ENCODE measurements around the gene COBL. TPM values are rescaled to one million over a fixed set of nuclear protein-coding genes. Genes with fewer than 3 reads are reported as not detected.
A peak's percentile ranks its signal among the peaks of the same experiment; 100 is the strongest.

COBL gene
- total and polyA plus RNA-seq, 9 of the 15 experiments (the other 6 are each of a cell fraction or from before 2014, with no cell fraction given) = 0.01 to 2.4 (median 0.09) TPM; not detected in 3

GRCh38 chr7:51162724-51163329 lies 153.8 kb downstream of the COBL start:
- in situ Hi-C loops (cut with MboI) (no loop called here), intact Hi-C loops (cut with micrococcal nuclease) (loop anchor here (1.0 to 5.0 kb wide), 3 partner anchors 204 to 696 kb away; no protein-coding TSS in a partner anchor)
- no peaks in the 10 kb centered on the region for H3K9me3 ChIP-seq (replicated peaks; ENCODE audit: control insufficient read depth, insufficient read depth, low read depth, low read length)
- H3K4me3 ChIP-seq = no peak overlapping the region
- no peaks in the 10 kb centered on the region for H3K79me2 ChIP-seq (ENCODE audit: control insufficient read depth, insufficient read depth, low read length)
- under 1% methylated on average over 9 of the region's 9 CpGs for WGBS (ENCODE audit: insufficient coverage, low coverage, missing lambda C conversion rate)
- ChIA-PET POLR2A (interaction anchor here (1.0 to 1.1 kb wide), 3 partner anchors 11 to 268 kb away, joined by 3 read pairs; no protein-coding TSS in a partner anchor), CTCF (ENCODE audit: low intra/inter-chr PET ratio) (interaction anchor here (1.0 to 3.2 kb wide), 3 partner anchors 22 to 265 kb away, joined by 3 to 23 read pairs (median 21); no protein-coding TSS in a partner anchor)
- H3K9me1 ChIP-seq (ENCODE audit: control insufficient read depth, insufficient read depth, low read length) = no peaks in the 10 kb centered on the region
- H3K27ac ChIP-seq (ENCODE audit: extremely low read depth, low read depth, low read length) = no peak overlapping the region
- H3K4me2 ChIP-seq (ENCODE audit: insufficient read depth, low read length) = no peak overlapping the region
- H4K20me1 ChIP-seq (replicated peaks; ENCODE audit: control insufficient read depth, insufficient read depth, low read length) = no peaks in the 10 kb centered on the region
- H3K9ac ChIP-seq (ENCODE audit: insufficient read depth in 1 of 2, low read depth in 2 of 2, low read length in 2 of 2) = no peak overlapping the region
- ATAC-seq = peak; percentile 96
- no peaks in the 10 kb centered on the region; a peak in 1 of 5 replicates for H3K4me1 ChIP-seq (replicated peaks in 1 of 2; ENCODE audit: control insufficient read depth in 2 of 2, insufficient read depth in 2 of 2, low read length in 2 of 2)
- DNase-seq (ENCODE audit: extremely low read depth in 1 of 4, low spot score in 3 of 4) = peak; percentile 39 to 81 (median 60)
- FAIRE-seq = peak; percentile 96
- BruUV-seq (replicated peaks) = no TSS peak
- H3K36me3 ChIP-seq (ENCODE audit: control insufficient read depth, insufficient read depth, low read length) = no peaks in the 10 kb centered on the region
- H3K27me3 ChIP-seq (ENCODE audit: control insufficient read depth in 2 of 2, insufficient read depth in 2 of 2, low read length in 2 of 2) = peaks cover 0 to 11% of the 10 kb centered on the region in 2 experiments; a peak in 2 of 5 replicates
- no peak overlapping the region for H2AFZ ChIP-seq (ENCODE audit: low read depth, low read length)
- no peak for TF ChIP-seq EP300 (IDR thresholded peaks at IDR 0.05; ENCODE audit: low read length)
- TF ChIP-seq CBX3 (IDR thresholded peaks at IDR 0.05; ENCODE audit: borderline replicate concordance in 1 of 2, low read length in 2 of 2) = no peak
- TF ChIP-seq ZBTB34 (CRISPR knock-in tag; IDR thresholded peaks at IDR 0.05) = no peak
- TF ChIP-seq ZBTB43 (CRISPR knock-in tag; IDR thresholded peaks at IDR 0.05) = no peak
- TF ChIP-seq ZZZ3 (IDR thresholded peaks at IDR 0.05) = no peak
- TF ChIP-seq CTCF (IDR thresholded peaks at IDR 0.05 in 2 of 3, conservative IDR thresholded peaks at IDR 0.05 in 1 of 3; ENCODE audit: insufficient read depth in 2 of 3, low read depth in 1 of 3, low read length in 3 of 3) = peak; percentile 82 to 86 (median 83)
- TF ChIP-seq FOXK2 (conservative IDR thresholded peaks at IDR 0.05 in 1 of 2, IDR thresholded peaks at IDR 0.05 in 1 of 2; ENCODE audit: low read depth in 2 of 2) = 0 out of 4 replicates have a peak, but pooled peaks of 1 of the 2 experiments have one; percentile 21
- no peak for TF ChIP-seq DLX4 (CRISPR knock-in tag; IDR thresholded peaks at IDR 0.05)
- no peak for TF ChIP-seq GABPB1 (CRISPR knock-in tag; IDR thresholded peaks at IDR 0.05)
- TF ChIP-seq RAD21 (CRISPR knock-in tag; conservative IDR thresholded peaks at IDR 0.05 in 1 of 2, IDR thresholded peaks at IDR 0.05 in 1 of 2) = peak; percentile 80 to 92
- TF ChIP-seq CREB3L1 (IDR thresholded peaks at IDR 0.05; ENCODE audit: borderline replicate concordance, low read depth) = no peak
- no peak for TF ChIP-seq MXD1 (CRISPR knock-in tag; IDR thresholded peaks at IDR 0.05; ENCODE audit: borderline replicate concordance, poor library complexity, severe bottlenecking)
- TF ChIP-seq RFX1 (IDR thresholded peaks at IDR 0.05) = no peak
